Activated T-helper 1 cell treated with anti-CD3 and anti-CD28 coated beads, Interleukin-2, amount 50 U/mL, for 16 hours (primary cell): ENCODE results near the gene SMARCD1.
A peak's percentile ranks its signal among the peaks of the same experiment; 100 is the strongest.
"Not testable (repeated sequence)": the region's sequence is repeated elsewhere in the genome, so short reads cannot be mapped to it uniquely, and the experiment has no call there.

Experiments
- DNase-seq, 2 donors: peaks; one replicate each; pipeline ENCODE4 v3.0.0-alpha.2; 2020; ENCODE audit warnings: low read depth in 1 of 2, low spot score in 1 of 2

Gene SMARCD1

GRCh38 chr12:50075808-50076170 lies 9.4 kb upstream of the SMARCD1 start:
- no peak for DNase-seq

DNA sequence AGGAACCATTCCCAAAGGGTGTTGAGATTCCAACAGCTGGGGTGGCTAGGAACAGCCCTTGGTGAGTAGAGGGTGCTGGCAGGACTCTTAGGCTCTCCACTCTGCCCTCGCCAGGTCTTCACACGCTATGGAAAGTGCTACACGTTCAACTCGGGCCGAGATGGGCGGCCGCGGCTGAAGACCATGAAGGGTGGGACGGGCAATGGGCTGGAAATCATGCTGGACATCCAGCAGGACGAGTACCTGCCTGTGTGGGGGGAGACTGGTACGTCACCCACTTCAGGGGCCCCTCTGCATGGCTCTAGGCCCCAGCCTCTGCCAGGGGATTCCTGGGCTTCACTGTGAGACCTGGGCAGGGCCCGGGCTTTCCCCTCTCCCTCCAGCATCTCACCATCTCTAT lies 8.0 kb upstream of the SMARCD1 start:
- no peak for DNase-seq

DNA sequence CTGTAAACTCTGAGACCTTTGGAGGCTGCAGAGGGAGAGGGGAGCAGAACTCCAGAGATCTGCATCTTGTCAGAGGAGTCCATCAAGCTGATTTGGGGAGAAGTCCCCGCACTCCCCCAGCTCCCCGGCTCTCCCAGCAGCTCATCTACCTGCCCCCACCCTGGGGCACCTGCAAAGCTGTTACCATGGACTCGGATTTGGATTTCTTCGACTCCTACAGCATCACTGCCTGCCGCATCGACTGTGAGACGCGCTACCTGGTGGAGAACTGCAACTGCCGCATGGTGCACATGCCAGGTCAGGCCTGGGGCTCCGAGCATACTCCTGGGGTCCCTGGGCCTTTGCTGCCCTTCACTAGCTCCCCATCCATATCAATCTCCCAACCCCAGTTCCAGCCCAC lies 6.9 kb upstream of the SMARCD1 start:
- no peak for DNase-seq

- DNase-seq: no peak
These were observed 5.4 kb upstream of the SMARCD1 start for GRCh38 chr12:50079771-50080170.

DNA sequence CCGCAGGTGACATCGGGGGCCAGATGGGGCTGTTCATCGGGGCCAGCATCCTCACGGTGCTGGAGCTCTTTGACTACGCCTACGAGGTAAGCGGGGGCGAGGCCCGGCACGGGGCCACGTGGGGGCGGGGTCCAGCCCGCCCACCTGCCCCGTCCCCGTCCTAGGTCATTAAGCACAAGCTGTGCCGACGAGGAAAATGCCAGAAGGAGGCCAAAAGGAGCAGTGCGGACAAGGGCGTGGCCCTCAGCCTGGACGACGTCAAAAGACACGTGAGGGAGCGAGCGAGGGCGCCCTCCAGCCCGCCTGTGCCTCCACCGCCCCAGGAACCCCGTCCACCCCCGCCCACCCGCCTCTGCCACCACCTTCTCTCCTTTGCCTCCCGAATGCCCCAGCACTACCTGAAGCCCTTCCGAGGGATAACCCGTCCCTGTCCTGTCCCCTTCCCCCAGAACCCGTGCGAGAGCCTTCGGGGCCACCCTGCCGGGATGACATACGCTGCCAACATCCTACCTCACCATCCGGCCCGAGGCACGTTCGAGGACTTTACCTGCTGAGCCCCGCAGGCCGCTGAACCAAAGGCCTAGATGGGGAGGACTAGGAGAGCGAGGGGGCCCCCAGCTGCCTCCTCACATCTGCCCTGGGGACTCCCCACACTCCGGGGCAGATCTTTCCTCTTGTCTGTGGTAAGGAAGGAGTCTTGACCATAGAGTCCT lies 3.9 kb upstream of the SMARCD1 start:
- no peak for DNase-seq

GRCh38 chr12:50082644-50083043 lies 2.5 kb upstream of the SMARCD1 start:
- no peak for DNase-seq

DNA sequence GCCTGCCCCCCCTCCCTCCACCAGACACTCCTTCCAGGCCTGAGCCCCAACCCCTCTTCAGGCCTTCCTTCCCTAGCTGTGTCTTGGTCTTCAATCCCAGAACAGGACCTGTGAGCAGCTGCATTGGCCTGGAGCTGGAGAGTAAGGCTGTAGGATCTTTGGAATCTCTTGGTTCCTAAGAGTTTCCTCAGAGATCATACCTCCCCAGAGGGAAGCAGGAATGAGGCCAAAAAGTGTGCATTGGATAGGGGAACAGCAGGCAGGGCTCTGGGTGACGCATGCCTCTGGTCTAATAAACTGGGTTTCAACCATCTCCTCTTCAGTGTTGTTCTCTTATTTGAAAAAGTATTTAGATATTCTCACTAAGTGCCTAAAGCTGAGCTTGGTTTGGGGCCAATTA lies 1.8 kb upstream of the SMARCD1 start:
- DNase-seq: no peak

DNA sequence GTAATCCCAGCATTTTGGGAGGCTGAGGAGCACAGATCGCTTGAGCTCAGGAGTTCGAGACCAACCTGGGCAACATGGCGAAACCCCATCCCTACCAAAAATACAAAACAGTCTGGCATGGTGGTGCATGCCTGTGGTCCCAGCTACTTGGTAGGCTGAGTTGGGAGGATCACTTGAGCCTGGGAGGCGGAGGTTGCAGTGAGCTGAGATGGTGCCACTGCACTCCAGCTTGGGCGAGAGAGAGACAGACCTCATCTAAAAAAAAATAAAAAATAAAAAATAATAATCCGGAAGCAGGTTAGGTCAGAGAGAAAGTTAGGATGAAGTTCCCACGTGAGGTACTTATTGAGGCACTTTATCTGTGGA lies 750 bp upstream of the SMARCD1 start:
- DNase-seq: not testable (repeated sequence)

DNA sequence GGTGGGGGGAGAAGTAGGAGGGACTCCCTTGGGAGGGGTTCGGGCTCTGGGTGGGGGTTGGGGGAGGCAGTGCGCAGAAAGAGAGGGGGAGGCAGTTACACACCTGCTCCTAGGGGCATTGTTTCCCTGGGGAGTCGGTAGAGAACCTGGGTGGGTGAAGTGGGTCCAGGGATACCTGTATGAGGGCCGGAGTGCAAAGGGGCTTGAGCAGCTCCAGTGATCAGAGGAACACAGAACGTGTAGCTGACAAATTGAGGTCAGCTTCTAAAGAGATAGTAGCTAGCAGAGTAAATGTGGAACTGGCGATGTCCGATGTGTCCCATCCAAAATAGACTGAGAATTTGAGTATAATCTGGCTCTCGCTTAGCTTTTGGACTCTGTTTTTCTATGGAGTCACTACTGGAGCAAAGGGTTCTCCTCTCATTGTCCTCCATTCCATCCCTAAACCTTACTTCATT lies 502 bp downstream of the SMARCD1 start:
- no peak for DNase-seq

DNA sequence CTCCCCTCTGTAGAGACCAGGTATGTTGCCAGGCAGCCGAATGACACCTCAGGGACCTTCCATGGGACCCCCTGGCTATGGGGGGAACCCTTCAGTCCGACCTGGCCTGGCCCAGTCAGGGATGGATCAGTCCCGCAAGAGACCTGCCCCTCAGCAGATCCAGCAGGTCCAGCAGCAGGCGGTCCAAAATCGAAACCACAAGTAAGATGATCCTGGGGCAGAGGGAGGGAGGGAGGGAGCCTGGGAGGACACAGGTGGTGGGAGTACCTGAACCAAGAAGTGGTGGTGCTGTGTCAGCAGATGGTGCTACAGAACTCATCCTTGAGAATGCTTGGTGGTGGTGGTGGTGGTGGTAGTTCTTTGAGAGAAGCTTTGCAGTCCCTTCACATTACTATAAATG lies 1.0 kb downstream of the SMARCD1 start:
- DNase-seq: no peak

- no peak for DNase-seq
These were observed 2.0 kb downstream of the SMARCD1 start for GRCh38 chr12:50087151-50087550.

DNA sequence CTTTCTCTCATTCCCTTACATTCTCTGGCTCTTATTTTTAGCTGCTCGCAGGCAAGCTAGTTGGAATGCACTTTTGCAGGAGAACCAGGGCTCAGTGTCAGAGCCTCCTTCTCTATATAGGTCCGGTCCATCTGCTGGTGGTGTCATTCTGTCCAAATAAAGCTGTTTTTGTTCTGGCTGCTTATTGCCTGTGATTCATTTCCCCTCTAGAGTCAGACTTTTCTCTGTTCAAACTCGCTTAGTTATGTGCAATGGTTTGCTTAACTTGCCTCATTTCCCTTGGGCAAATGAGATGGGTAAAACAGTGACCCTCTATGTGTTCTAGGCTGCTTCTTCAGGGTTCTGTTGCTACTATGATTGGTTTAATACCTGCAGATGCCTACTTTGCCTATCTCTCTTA lies 2.9 kb downstream of the SMARCD1 start:
- DNase-seq: no peak

- peak in 1 of 2 donors; percentile 29 for DNase-seq
These were observed 3.6 kb downstream of the SMARCD1 start for GRCh38 chr12:50088577-50089335.

- no peak for DNase-seq
These were observed 4.6 kb downstream of the SMARCD1 start for GRCh38 chr12:50089730-50090129.

DNA sequence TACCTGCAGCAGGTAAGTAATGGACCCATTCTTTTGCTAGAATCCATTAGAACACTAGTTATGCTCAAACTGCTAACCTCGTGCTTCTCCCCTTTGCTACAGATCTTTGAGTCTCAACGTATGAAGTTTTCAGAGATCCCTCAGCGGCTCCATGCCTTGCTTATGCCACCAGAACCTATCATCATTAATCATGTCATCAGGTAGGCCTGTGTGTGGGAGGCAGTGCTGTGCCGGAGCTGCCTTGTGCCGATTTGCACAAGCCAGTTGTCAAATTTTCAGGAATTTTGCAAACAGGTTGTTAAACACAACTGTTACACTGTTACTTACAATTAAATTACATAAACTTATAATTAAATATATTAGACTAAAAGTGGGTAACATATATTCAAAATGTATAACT lies 5.2 kb downstream of the SMARCD1 start:
- DNase-seq: no peak

DNA sequence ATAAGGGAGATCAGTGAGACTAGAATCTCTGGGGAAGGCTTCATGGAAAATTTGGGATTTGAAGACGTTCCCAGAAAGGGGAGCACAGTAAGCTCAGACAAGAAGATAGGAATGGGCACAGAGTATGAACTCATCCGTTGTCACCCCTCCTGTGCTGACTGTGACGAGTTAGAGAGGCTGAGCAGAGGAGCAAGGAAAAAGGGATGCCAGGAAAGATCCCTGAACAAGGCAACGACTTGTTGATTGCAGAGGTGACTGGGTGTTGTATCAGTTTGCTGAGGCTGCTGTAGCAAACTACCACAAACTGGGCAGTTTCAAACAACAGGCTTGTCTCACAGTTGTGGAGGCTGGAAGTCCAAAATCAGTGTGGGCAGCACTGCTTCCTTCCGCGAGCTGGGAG lies 12.8 kb downstream of the SMARCD1 start:
- DNase-seq: no peak

- no peak for DNase-seq
These were observed 14.3 kb downstream of the SMARCD1 start for GRCh38 chr12:50099302-50100008.

DNA sequence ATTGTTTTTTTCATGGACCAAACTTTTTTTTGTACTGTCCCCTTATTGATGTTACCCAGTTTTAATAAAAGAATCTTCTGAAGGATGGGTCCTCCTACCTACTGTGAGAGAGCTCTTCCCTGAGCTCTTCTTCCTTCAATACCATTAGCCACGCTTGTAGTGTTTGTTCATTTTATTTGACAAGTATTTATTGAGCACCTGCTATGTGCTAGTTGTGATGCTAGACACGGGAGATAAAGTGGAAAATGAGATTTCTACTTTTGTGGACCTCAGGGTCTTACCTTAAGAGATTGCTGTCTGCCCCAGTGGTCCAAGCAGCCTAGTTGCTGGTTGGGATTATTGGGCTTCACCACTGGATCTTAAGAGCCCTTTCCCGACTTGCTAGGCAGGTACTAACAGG lies 15.4 kb downstream of the SMARCD1 start:
- DNase-seq: no peak

GRCh38 chr12:50101663-50102062 lies 16.5 kb downstream of the SMARCD1 start:
- DNase-seq: no peak

GRCh38 chr12:50102131-50102531 lies 17.0 kb downstream of the SMARCD1 start:
- no peak for DNase-seq

DNA sequence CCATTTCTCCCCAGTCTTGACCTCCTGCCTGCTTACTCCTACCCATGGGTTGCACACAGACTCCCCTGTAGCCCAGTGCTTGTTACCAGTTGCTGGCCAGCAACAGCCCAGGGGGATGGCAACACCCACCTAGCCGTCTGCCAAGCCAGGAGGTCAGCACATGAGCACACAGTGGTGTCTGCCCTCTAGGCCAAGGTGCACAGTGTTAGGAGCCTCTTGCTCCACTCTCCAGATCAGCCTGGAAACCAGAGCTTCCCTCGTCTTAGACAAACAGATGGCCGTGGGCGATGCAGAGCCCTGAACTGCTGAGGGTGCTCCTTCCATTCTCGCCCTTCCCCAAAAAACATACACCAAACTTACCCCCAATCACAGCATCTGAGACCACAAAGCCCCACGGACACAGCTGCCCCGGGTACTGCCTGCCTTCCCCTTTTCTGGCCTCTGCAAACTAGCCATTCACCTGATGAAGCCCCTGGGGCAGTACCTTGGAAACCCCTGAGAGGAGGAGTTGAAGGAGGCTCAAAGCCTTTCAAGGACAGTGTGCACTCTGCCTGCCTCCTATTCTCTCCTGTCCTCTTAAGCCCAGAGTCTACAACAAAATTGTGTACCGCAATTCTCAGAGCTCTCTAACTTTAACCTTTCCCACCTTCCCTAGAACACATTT lies 17.6 kb downstream of the SMARCD1 start:
- no peak for DNase-seq

GRCh38 chr12:50103351-50103750 lies 18.2 kb downstream of the SMARCD1 start:
- DNase-seq: no peak
